Keratinocyte (primary cell): ENCODE data around the gene PITHD1. TPM values are rescaled to one million over a fixed set of nuclear protein-coding genes. Genes with fewer than 3 reads are reported as not detected.

Source experiments
- DNase-seq: peaks from one replicate; pipeline ENCODE4 v3.0.0-alpha.2; 2011; ENCODE audit warnings: low read depth, missing footprints, low spot score
- FAIRE-seq: peaks from 2 replicates; lab custom pipeline; 2011; peaks lifted over from hg19 to GRCh38; lab: Jason Lieb, UNC
- H2AFZ ChIP-seq: 2 replicates; pipeline ENCODE4 v1.6.0; 2012; ENCODE audit warnings: low read length, control low read depth, inconsistent platforms; ENCODE audit not compliant: control insufficient read depth
- H3K27ac ChIP-seq: 2 replicates; pipeline ENCODE4 v1.5.1; 2011; ENCODE audit warnings: low read length; ENCODE audit not compliant: control insufficient read depth, insufficient read depth
- H3K27me3 ChIP-seq: 3 replicates; pipeline ENCODE4 v1.6.0; 2011; ENCODE audit warnings: low read length; ENCODE audit not compliant: control insufficient read depth, insufficient read depth; ENCODE audit errors: extremely low read depth
- H3K36me3 ChIP-seq, 2 experiments: 2 replicates in 1 of 2; 3 replicates in 1 of 2; pipeline ENCODE4 v1.5.1; 2011; ENCODE audit warnings: low read length in 2 of 2, mild to moderate bottlenecking in 1 of 2; ENCODE audit not compliant: control insufficient read depth in 2 of 2, insufficient read depth in 2 of 2; ENCODE audit errors: extremely low read depth in 1 of 2
- H3K4me1 ChIP-seq: 3 replicates; pipeline ENCODE4 v1.5.1; 2011; ENCODE audit warnings: low read length; ENCODE audit not compliant: control insufficient read depth, insufficient read depth; ENCODE audit errors: extremely low read depth
- H3K4me2 ChIP-seq: 3 replicates; pipeline ENCODE4 v1.6.0; 2011; ENCODE audit warnings: low read depth, low read length; ENCODE audit not compliant: control insufficient read depth, insufficient read depth; ENCODE audit errors: extremely low read depth
- H3K4me3 ChIP-seq, 3 experiments: fragments of 200-600 bp in 1 of 3; sonication (generic) in 1 of 3; 2 replicates in 2 of 3; 3 replicates in 1 of 3; pipeline ENCODE4 v1.5.1; 2011 to 2016; ENCODE audit warnings: low read length in 3 of 3, mild to moderate bottlenecking in 3 of 3, control low read depth in 2 of 3, inconsistent platforms in 1 of 3, low read depth in 1 of 3, mixed read lengths in 1 of 3, mixed run types in 1 of 3, moderate library complexity in 1 of 3; ENCODE audit not compliant: control insufficient read depth in 2 of 3, insufficient read depth in 2 of 3; ENCODE audit errors: extremely low read depth in 1 of 3
- H3K79me2 ChIP-seq: 2 replicates; pipeline ENCODE4 v1.6.0; 2012; ENCODE audit warnings: low read length; ENCODE audit not compliant: control insufficient read depth, insufficient read depth
- H3K9ac ChIP-seq: 3 replicates; pipeline ENCODE4 v1.6.0; 2011; ENCODE audit warnings: low read length; ENCODE audit not compliant: control insufficient read depth, insufficient read depth; ENCODE audit errors: extremely low read depth
- H3K9me1 ChIP-seq: 3 replicates; pipeline ENCODE4 v1.6.0; 2011; ENCODE audit warnings: low read length; ENCODE audit not compliant: control insufficient read depth, insufficient read depth; ENCODE audit errors: extremely low read depth
- H3K9me3 ChIP-seq: 2 replicates; pipeline ENCODE4 v1.5.1; 2012; ENCODE audit warnings: low read depth, low read length; ENCODE audit not compliant: control insufficient read depth
- H4K20me1 ChIP-seq: 3 replicates; pipeline ENCODE4 v1.6.0; 2011; ENCODE audit warnings: low read length; ENCODE audit not compliant: control insufficient read depth, insufficient read depth; ENCODE audit errors: extremely low read depth
- CTCF ChIP-seq, 3 experiments: IDR thresholded peaks in 1 of 3; conservative IDR thresholded peaks in 1 of 3; optimal IDR thresholded peaks in 1 of 3; 2 replicates in 2 of 3; 3 replicates in 1 of 3; pipeline versions ENCODE3 to v1.5.1; 2011; ENCODE audit warnings: low read length in 3 of 3, mild to moderate bottlenecking in 3 of 3, moderate library complexity in 2 of 3, control low read depth in 1 of 3, inconsistent platforms in 1 of 3; ENCODE audit not compliant: insufficient read depth in 2 of 3; ENCODE audit errors: extremely low read depth in 1 of 3
- EZH2 ChIP-seq: IDR thresholded peaks from one replicate; pipeline ENCODE4 v1.6.1; 2012; ENCODE audit warnings: inconsistent platforms, mild to moderate bottlenecking, low read length, moderate library complexity
- dilution Hi-C: fragments of 300-500 bp; cut with MboI; formaldehyde crosslinking; loops from one replicate; pipeline ENCODE4 v1.7.0; 2020; ENCODE audit warnings: low sequenced_read_pairs; ENCODE audit not compliant: extremely low pct_ligation_motif_present
- polyA plus RNA-seq, 5 experiments: library from polyadenylated mRNA; depleted of rRNA in 3 of 5; stranded (reverse) in 3 of 5; stranded (forward) in 1 of 5; unstranded in 1 of 5; fragments of >200 nt; gene quantifications; 1 replicate in 1 of 5; 2 replicates in 3 of 5; 3 replicates in 1 of 5; pipeline versions ENCODE4 v1.2.1 to v1.2.3, GENCODE V29; 2011 to 2012; ENCODE audit warnings: missing spikeins in 2 of 5, low read depth in 1 of 5, low replicate concordance in 1 of 5

PITHD1 gene
- polyA plus RNA-seq, 1 donor (not counting 4 experiments of a cell fraction or from before 2014, with no cell fraction given): 59.4 TPM

DNA sequence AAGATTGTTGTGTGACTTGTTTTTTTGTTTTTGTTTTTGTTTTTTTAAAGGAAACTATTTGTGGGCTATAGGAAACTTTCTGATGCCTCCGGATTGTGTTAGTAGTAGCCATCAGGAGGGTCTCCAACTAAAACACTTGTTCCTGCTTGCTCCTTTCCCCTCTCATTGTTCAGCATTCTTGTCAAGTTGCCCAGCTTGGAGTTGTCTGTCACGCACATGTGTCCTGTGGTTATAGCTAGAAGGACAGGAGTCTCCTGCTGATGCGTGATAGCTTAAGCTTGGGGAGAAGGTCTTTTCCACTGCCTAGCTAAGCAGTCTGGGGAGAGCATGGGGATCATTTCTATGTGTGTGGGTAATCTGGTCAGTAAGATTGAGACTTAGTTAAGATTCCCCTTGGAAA, 9.5 kb downstream of the PITHD1 start:
- no peaks in the 10 kb centered on the region for H4K20me1 ChIP-seq
- no peaks in the 10 kb centered on the region for H3K9me1 ChIP-seq
- H3K36me3 ChIP-seq: peaks cover 10 to 20% of the 10 kb centered on the region in 2 experiments
- peaks cover 23% of the 10 kb centered on the region for H3K79me2 ChIP-seq
- H3K27me3 ChIP-seq: no peaks in the 10 kb centered on the region
- no peaks in the 10 kb centered on the region for H3K9me3 ChIP-seq
- no peak overlapping the region for H2AFZ ChIP-seq
- FAIRE-seq (no peak), DNase-seq (no peak)
- no peak overlapping the region for H3K9ac ChIP-seq
- TF ChIP-seq CTCF (optimal IDR thresholded peaks at IDR 0.05 in 1 of 3, IDR thresholded peaks at IDR 0.05 in 1 of 3, conservative IDR thresholded peaks at IDR 0.05 in 1 of 3; ENCODE audit: extremely low read depth in 1 of 3, insufficient read depth in 2 of 3, low read length in 3 of 3) (no peak), EZH2 (no peak)
- H3K4me2 ChIP-seq: no peak overlapping the region
- H3K4me1 ChIP-seq: peaks cover 18% of the 10 kb centered on the region
- dilution Hi-C loops: no loop called here
- no peak overlapping the region for H3K27ac ChIP-seq
- no peak overlapping the region for H3K4me3 ChIP-seq

- H3K27me3 ChIP-seq: no peaks in the 10 kb centered on the region
- no peak overlapping the region for H2AFZ ChIP-seq
- no peak for DNase-seq
- H3K27ac ChIP-seq: no peak overlapping the region
- no peak overlapping the region for H3K4me2 ChIP-seq
- peaks cover 27% of the 10 kb centered on the region for H3K79me2 ChIP-seq
- H3K9me3 ChIP-seq: no peaks in the 10 kb centered on the region
- dilution Hi-C loops: no loop called here
- TF ChIP-seq EZH2 (no peak), CTCF (optimal IDR thresholded peaks at IDR 0.05 in 1 of 3, IDR thresholded peaks at IDR 0.05 in 1 of 3, conservative IDR thresholded peaks at IDR 0.05 in 1 of 3; ENCODE audit: extremely low read depth in 1 of 3, insufficient read depth in 2 of 3, low read length in 3 of 3) (no peak)
- H3K4me3 ChIP-seq: no peak overlapping the region
- peaks cover 26% of the 10 kb centered on the region for H3K4me1 ChIP-seq
- no peak for FAIRE-seq
- no peaks in the 10 kb centered on the region for H4K20me1 ChIP-seq
- H3K36me3 ChIP-seq: peaks cover 18 to 24% of the 10 kb centered on the region in 2 experiments
- H3K9me1 ChIP-seq: no peaks in the 10 kb centered on the region
- no peak overlapping the region for H3K9ac ChIP-seq
Measured at GRCh38 chr1:23788695-23789094, 10.5 kb downstream of the PITHD1 start.
